Measurements from ENCODE around the gene ABCA12.

ABCA12 gene

DNA sequence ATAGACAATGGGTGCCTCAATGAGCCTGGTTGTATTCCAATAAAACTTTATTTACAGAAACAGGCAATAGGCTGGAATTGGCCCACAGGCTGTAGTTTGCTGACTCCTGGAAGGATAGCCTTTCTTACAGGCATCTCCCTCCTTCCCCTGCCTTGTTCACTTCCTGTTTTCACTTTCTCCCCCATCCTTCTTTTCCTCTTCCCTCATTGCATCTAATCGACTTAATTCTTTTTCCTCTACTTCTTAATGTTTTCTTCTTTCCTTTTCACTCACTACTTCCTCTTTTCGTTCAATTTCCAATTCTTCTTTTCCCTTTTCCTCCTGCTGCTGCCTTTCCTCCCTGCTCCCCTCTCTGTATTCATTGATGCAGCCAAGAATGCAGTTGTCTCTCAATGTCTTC, 70.0 kb downstream of the ABCA12 start:
- in situ Hi-C loops (cut with HindIII; ENCODE audit: low sequenced_read_pairs), result no loop called here
- TF ChIP-seq, protein P1, sequence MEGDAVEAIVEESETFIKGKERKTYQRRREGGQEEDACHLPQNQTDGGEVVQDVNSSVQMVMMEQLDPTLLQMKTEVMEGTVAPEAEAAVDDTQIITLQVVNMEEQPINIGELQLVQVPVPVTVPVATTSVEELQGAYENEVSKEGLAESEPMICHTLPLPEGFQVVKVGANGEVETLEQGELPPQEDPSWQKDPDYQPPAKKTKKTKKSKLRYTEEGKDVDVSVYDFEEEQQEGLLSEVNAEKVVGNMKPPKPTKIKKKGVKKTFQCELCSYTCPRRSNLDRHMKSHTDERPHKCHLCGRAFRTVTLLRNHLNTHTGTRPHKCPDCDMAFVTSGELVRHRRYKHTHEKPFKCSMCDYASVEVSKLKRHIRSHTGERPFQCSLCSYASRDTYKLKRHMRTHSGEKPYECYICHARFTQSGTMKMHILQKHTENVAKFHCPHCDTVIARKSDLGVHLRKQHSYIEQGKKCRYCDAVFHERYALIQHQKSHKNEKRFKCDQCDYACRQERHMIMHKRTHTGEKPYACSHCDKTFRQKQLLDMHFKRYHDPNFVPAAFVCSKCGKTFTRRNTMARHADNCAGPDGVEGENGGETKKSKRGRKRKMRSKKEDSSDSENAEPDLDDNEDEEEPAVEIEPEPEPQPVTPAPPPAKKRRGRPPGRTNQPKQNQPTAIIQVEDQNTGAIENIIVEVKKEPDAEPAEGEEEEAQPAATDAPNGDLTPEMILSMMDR (IDR thresholded peaks at IDR 0.05; ENCODE audit: low read depth, low read length, missing control alignments), result no peak
- no peak for DNase-seq (ENCODE audit: low read depth)
- H3K4me3 ChIP-seq (ENCODE audit: low read depth, low read length), result no peak overlapping the region

DNA sequence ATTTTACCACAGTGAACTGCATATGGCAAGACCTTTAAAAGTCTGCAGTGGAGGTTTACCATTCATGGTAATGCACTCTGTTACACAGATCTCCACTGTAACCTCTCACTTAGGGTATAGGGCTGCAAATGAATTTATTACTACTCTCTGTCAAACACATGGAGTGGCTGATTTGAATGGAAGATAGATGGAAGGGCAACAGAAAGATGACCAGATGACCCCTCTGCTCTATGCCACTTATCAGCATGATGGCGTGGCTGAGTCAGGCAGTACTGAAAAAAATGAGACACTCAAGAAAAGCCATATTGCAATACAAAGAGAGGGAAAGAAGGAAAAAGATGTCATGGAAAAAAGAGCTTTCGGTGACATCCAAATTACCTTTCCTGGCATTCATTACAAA, 72.3 kb downstream of the ABCA12 start:
- TF ChIP-seq, protein P1 (IDR thresholded peaks at IDR 0.05; ENCODE audit: low read depth, low read length, missing control alignments), result no peak
- in situ Hi-C loops (cut with HindIII; ENCODE audit: low sequenced_read_pairs), result no loop called here
- H3K4me3 ChIP-seq (ENCODE audit: low read depth, low read length), result no peak overlapping the region
- DNase-seq (ENCODE audit: low read depth), result no peak

DNA sequence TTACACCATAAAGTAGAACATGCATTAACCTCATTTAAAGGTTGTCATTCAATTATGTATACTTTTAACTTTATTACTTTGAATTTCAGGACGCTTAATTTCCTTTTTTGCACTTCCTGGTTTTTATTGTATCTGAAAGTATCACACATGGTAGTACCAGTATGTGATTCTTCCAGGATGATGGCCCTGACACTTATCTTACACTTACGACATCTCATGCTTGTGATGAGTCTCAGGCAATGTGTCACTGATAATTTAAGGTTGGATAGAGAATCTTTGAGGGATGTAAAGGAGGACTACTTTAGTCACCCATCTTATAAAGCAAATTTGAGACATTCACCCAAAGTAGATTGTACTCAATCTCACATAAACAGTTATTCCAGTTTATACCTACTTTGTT, 74.9 kb downstream of the ABCA12 start:
- TF ChIP-seq, protein P1 (IDR thresholded peaks at IDR 0.05; ENCODE audit: low read depth, low read length, missing control alignments), result no peak
- in situ Hi-C loops (cut with HindIII; ENCODE audit: low sequenced_read_pairs), result no loop called here
- H3K4me3 ChIP-seq (ENCODE audit: low read depth, low read length), result no peak overlapping the region
- no peak for DNase-seq (ENCODE audit: low read depth)

GRCh38 chr2:215060861-215061536, 77.4 kb downstream of the ABCA12 start:
- TF ChIP-seq, protein P1 (IDR thresholded peaks at IDR 0.05; ENCODE audit: low read depth, low read length, missing control alignments), result no peak
- H3K4me3 ChIP-seq (ENCODE audit: low read depth, low read length), result no peak overlapping the region
- DNase-seq (ENCODE audit: low read depth), result no peak
- in situ Hi-C loops (cut with HindIII; ENCODE audit: low sequenced_read_pairs), result no loop called here

GRCh38 chr2:215059724-215060123, 78.7 kb downstream of the ABCA12 start:
- DNase-seq (ENCODE audit: low read depth), result no peak
- TF ChIP-seq, protein P1 (IDR thresholded peaks at IDR 0.05; ENCODE audit: low read depth, low read length, missing control alignments), result no peak
- H3K4me3 ChIP-seq (ENCODE audit: low read depth, low read length), result no peak overlapping the region
- in situ Hi-C loops (cut with HindIII; ENCODE audit: low sequenced_read_pairs), result no loop called here

DNA sequence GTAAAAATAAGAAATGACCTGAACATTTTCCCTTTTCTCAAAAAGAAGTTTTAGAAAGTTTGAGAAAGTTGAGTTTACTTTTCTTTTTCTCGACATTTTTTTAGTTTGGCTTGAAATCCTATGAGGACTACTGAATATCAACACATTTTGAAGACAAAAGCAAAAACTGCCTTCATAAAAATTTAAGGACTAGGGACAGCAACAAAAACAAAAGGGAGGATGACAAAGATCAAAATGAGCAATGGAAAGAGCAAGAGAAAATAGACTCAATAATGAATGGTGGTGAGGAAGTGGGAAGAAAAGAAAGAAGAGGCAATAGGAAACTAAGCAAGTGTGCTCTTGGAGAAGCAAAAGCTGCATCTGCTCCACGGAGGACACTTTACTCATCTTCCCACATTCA, 82.5 kb downstream of the ABCA12 start:
- in situ Hi-C loops (cut with HindIII; ENCODE audit: low sequenced_read_pairs), result no loop called here
- H3K4me3 ChIP-seq (ENCODE audit: low read depth, low read length), result no peak overlapping the region
- DNase-seq (ENCODE audit: low read depth), result no peak
- TF ChIP-seq, protein P1 (IDR thresholded peaks at IDR 0.05; ENCODE audit: low read depth, low read length, missing control alignments), result no peak

All from astrocyte of the cerebellum (primary cell).